ENCODE results near the gene RFPL3. TPM values are rescaled to one million over a fixed set of nuclear protein-coding genes. Genes with fewer than 3 reads are reported as not detected.
"Not testable (repeated sequence)": the region's sequence is repeated elsewhere in the genome, so short reads cannot be mapped to it uniquely, and the experiment has no call there.

The RFPL3 gene
- total and polyA plus RNA-seq, 2 experiments from 2014 or later, result not detected

DNA sequence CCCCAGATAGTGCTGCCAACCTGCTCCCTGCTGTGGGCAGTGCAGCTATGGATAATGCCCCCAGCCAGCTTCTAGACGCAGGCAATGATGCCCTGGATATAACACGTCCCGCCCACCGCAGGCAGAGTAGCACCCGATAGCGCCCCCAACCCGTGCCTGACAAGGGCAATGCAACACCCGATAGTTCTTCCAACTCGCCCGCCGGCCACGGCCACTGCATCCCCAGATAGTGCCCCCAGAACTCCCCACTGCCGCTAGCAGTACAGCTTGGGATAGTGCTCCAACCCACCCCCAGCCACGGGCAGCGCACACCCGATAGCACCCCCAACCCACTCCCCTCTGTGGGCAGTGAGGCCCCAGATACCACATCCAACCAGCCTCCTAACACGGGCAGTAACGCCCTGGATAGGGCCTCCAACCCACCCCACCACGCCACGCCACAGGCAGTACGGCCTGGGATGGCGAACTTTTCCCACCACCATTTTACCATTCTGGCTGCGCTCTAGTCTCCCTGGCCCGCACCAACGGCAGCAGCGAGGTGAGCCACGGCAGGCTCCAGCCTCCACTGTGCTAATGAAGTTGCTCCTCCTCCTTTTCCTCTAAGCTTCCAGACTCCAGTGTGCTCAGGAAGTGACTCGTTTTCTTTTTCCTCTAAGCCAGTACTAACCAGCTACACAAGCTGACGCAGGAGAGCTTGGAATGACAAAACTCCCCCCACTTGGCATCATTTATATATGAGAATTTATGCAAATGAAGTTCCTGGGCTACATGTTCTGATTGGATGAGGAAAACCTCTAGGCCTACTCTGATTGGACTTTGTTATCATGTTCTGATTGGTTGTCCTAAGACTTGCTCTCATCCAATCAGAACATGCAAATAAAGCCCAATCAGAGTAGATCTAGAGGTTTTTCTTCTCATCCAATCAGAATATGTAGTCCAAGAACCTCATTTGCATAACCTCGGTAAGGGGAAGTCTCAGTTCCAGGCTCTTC is 3.0 kb upstream of the RFPL3 start:
- H3K27me3 ChIP-seq, result no peaks in the 10 kb centered on the region
- no peak overlapping the region for H3K4me2 ChIP-seq
- H3K4me3 ChIP-seq, result no peak overlapping the region
- H3K36me3 ChIP-seq (replicated peaks; ENCODE audit: insufficient read depth, low read depth), result no peaks in the 10 kb centered on the region
- H3K9me2 ChIP-seq (replicated peaks; ENCODE audit: insufficient read depth), result no peaks in the 10 kb centered on the region
- H3K9me3 ChIP-seq (ENCODE audit: low read depth), result no peaks in the 10 kb centered on the region
- 93% methylated on average over 26 of the region's 30 CpGs for WGBS (ENCODE audit: low lambda C conversion rate, missing lambda C conversion rate)
- H4K20me1 ChIP-seq (ENCODE audit: insufficient read depth, poor library complexity, severe bottlenecking), result no peaks in the 10 kb centered on the region
- TF ChIP-seq EZH2 (IDR thresholded peaks at IDR 0.05; ENCODE audit: borderline replicate concordance) (no peak), EZH2phosphoT487 (IDR thresholded peaks at IDR 0.05; ENCODE audit: low read depth, severe bottlenecking, unreplicated experiment) (no peak)
- TF ChIP-seq, protein P1, sequence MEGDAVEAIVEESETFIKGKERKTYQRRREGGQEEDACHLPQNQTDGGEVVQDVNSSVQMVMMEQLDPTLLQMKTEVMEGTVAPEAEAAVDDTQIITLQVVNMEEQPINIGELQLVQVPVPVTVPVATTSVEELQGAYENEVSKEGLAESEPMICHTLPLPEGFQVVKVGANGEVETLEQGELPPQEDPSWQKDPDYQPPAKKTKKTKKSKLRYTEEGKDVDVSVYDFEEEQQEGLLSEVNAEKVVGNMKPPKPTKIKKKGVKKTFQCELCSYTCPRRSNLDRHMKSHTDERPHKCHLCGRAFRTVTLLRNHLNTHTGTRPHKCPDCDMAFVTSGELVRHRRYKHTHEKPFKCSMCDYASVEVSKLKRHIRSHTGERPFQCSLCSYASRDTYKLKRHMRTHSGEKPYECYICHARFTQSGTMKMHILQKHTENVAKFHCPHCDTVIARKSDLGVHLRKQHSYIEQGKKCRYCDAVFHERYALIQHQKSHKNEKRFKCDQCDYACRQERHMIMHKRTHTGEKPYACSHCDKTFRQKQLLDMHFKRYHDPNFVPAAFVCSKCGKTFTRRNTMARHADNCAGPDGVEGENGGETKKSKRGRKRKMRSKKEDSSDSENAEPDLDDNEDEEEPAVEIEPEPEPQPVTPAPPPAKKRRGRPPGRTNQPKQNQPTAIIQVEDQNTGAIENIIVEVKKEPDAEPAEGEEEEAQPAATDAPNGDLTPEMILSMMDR (IDR thresholded peaks at IDR 0.05; ENCODE audit: poor library complexity), result no peak
- no peak overlapping the region for H3K27ac ChIP-seq
- H2AFZ ChIP-seq, result no peak overlapping the region
- no peaks in the 10 kb centered on the region for H3K79me2 ChIP-seq
- no peaks in the 10 kb centered on the region for H3K4me1 ChIP-seq (ENCODE audit: insufficient read depth)
- DNase-seq (ENCODE audit: low spot score), result no peak

DNA sequence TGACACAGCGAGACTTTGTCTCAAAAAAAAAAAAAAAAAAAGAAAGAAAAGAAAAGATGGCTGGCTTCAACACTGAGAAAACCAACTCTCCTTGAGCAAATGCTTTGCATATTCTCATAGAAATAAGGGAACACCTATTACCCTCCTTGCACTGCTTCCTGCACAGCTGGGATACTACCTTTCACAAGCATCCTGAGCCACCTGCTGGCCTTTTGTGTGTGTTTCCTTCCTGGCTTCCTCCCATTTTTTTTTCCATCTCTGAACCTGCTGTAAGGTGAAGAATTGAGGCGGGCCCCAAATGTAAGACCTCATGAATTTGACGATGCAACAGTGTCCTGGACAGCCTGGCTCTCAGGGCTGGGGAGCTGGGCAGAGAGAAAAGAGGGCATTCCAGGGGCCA is 1.9 kb upstream of the RFPL3 start:
- no peak overlapping the region for H3K27ac ChIP-seq
- WGBS (ENCODE audit: low lambda C conversion rate, missing lambda C conversion rate), result 66% methylated on average over 3 of the region's 3 CpGs
- no peaks in the 10 kb centered on the region for H3K27me3 ChIP-seq
- no peak overlapping the region for H3K4me2 ChIP-seq
- DNase-seq (ENCODE audit: low spot score), result peak; percentile 35
- no peaks in the 10 kb centered on the region for H4K20me1 ChIP-seq (ENCODE audit: insufficient read depth, poor library complexity, severe bottlenecking)
- no peaks in the 10 kb centered on the region for H3K9me3 ChIP-seq (ENCODE audit: low read depth)
- TF ChIP-seq EZH2 (IDR thresholded peaks at IDR 0.05; ENCODE audit: borderline replicate concordance), result no peak
- TF ChIP-seq, protein P1 (IDR thresholded peaks at IDR 0.05; ENCODE audit: poor library complexity), result peak; percentile 23
- no peak for TF ChIP-seq EZH2phosphoT487 (IDR thresholded peaks at IDR 0.05; ENCODE audit: low read depth, severe bottlenecking, unreplicated experiment)
- H3K9me2 ChIP-seq (replicated peaks; ENCODE audit: insufficient read depth), result no peaks in the 10 kb centered on the region
- H3K4me3 ChIP-seq, result no peak overlapping the region
- no peak overlapping the region for H2AFZ ChIP-seq
- no peaks in the 10 kb centered on the region for H3K79me2 ChIP-seq
- no peaks in the 10 kb centered on the region for H3K4me1 ChIP-seq (ENCODE audit: insufficient read depth)
- no peaks in the 10 kb centered on the region for H3K36me3 ChIP-seq (replicated peaks; ENCODE audit: insufficient read depth, low read depth)

DNA sequence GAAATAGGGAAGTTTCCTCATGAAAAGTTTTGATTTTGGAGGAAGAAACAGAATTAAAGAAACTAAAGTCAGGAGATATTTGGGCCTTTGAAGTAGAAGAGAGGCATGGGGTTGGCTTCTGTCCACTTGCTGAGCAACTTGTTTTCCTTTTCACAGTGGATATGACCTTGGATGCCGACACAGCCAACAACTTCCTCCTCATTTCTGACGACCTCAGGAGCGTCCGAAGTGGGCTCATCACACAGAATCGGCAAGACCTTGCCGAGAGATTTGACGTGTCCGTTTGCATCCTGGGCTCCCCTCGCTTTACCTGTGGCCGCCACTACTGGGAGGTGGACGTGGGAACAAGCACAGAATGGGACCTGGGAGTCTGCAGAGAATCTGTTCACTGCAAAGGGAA is 2.4 kb downstream of the RFPL3 start:
- not testable (repeated sequence) for H4K20me1 ChIP-seq (ENCODE audit: insufficient read depth, poor library complexity, severe bottlenecking); H3K27me3 ChIP-seq; H3K4me2 ChIP-seq; H3K4me1 ChIP-seq (ENCODE audit: insufficient read depth); H2AFZ ChIP-seq; H3K79me2 ChIP-seq; H3K4me3 ChIP-seq; DNase-seq (ENCODE audit: low spot score); H3K36me3 ChIP-seq (replicated peaks; ENCODE audit: insufficient read depth, low read depth); H3K9me3 ChIP-seq (ENCODE audit: low read depth); H3K27ac ChIP-seq; H3K9me2 ChIP-seq (replicated peaks; ENCODE audit: insufficient read depth)
- 92% methylated on average over 11 of the region's 11 CpGs for WGBS (ENCODE audit: low lambda C conversion rate, missing lambda C conversion rate)

DNA sequence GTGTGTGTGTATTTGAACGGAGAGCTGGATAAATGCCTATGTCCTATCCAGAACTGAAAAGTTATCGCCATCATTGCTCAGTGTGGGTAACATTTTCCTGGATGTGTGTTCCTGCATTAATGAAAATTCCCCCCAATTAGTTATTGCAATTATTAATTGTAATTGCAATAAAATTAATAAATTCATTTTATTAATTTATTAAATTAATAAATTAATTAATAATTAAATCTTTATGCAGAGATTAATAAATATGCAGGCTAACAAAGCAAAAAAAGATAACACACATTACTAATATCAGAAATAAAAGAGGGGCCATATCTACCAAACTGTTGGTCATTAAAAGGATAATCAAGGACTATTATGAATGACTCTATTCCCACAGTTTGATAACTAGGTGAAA is 3.6 kb downstream of the RFPL3 start:
- H4K20me1 ChIP-seq (ENCODE audit: insufficient read depth, poor library complexity, severe bottlenecking), result no peaks in the 10 kb centered on the region
- no peak overlapping the region for H3K27ac ChIP-seq
- no peak overlapping the region for H3K4me2 ChIP-seq
- H3K27me3 ChIP-seq, result no peaks in the 10 kb centered on the region
- no peak overlapping the region for H2AFZ ChIP-seq
- 95% methylated on average over 2 of the region's 2 CpGs for WGBS (ENCODE audit: low lambda C conversion rate, missing lambda C conversion rate)
- no peak overlapping the region for H3K4me3 ChIP-seq
- H3K9me2 ChIP-seq (replicated peaks; ENCODE audit: insufficient read depth), result no peaks in the 10 kb centered on the region
- DNase-seq (ENCODE audit: low spot score), result no peak
- no peaks in the 10 kb centered on the region for H3K36me3 ChIP-seq (replicated peaks; ENCODE audit: insufficient read depth, low read depth)
- no peaks in the 10 kb centered on the region for H3K79me2 ChIP-seq
- TF ChIP-seq EZH2 (IDR thresholded peaks at IDR 0.05; ENCODE audit: borderline replicate concordance) (no peak), EZH2phosphoT487 (IDR thresholded peaks at IDR 0.05; ENCODE audit: low read depth, severe bottlenecking, unreplicated experiment) (no peak)
- TF ChIP-seq, protein P1 (IDR thresholded peaks at IDR 0.05; ENCODE audit: poor library complexity), result no peak
- no peaks in the 10 kb centered on the region for H3K9me3 ChIP-seq (ENCODE audit: low read depth)
- H3K4me1 ChIP-seq (ENCODE audit: insufficient read depth), result no peaks in the 10 kb centered on the region
